Measurements from ENCODE around the gene PRADC1. TPM values are rescaled to one million over a fixed set of nuclear protein-coding genes. Genes with fewer than 3 reads are reported as not detected.

The PRADC1 gene
- total and polyA plus RNA-seq, 8 donors, result 8.5 to 23.3 (median 14.5) TPM

GRCh38 chr2:73269686-73270465 lies 36.8 kb upstream of the PRADC1 start:
- DNase-seq (no peak), ATAC-seq (no peak)
- Histone ChIP-seq H3K4me1 (peaks cover 0 to 5% of the 10 kb centered on the region in 2 donors), H3K27ac (no peak overlapping the region), H3K27me3 (peaks cover 20 to 60% of the 10 kb centered on the region in 2 donors), H3K36me3 (no peaks in the 10 kb centered on the region), H3K9me3 (no peaks in the 10 kb centered on the region), H3K4me3 (no peak overlapping the region)
- intact Hi-C loops (cut with DNase I), result no loop called here
- no peak for TF ChIP-seq CTCF (IDR thresholded peaks at IDR 0.05)

- DNase-seq (peak in 2 of 4 donors; percentile 21 to 83), ATAC-seq (peak; percentile 65)
- no peaks in the 10 kb centered on the region for H3K9me3 ChIP-seq
- H3K36me3 ChIP-seq, result no peaks in the 10 kb centered on the region
- H3K4me3 ChIP-seq, result peak overlapping the region in 1 of 2 donors; percentile 11
- peaks cover 0 to 5% of the 10 kb centered on the region in 2 donors for H3K4me1 ChIP-seq
- intact Hi-C loops (cut with DNase I), result no loop called here
- no peak overlapping the region for H3K27ac ChIP-seq
- TF ChIP-seq CTCF (IDR thresholded peaks at IDR 0.05), result no peak
- H3K27me3 ChIP-seq, result peaks cover 20 to 60% of the 10 kb centered on the region in 2 donors
Measured at GRCh38 chr2:73268830-73269685, 36.0 kb upstream of the PRADC1 start.

- intact Hi-C loops (cut with DNase I), result no loop called here
- DNase-seq (peak in 1 of 4 donors; percentile 50), ATAC-seq (no peak)
- no peak overlapping the region for H3K4me3 ChIP-seq
- peaks cover 0 to 5% of the 10 kb centered on the region in 2 donors for H3K4me1 ChIP-seq
- H3K27ac ChIP-seq, result no peak overlapping the region
- no peak for TF ChIP-seq CTCF (IDR thresholded peaks at IDR 0.05)
- H3K9me3 ChIP-seq, result no peaks in the 10 kb centered on the region
- H3K27me3 ChIP-seq, result peaks cover 20 to 60% of the 10 kb centered on the region in 2 donors
- H3K36me3 ChIP-seq, result no peaks in the 10 kb centered on the region
Measured at GRCh38 chr2:73268366-73268829, 35.4 kb upstream of the PRADC1 start.

GRCh38 chr2:73267008-73267407 lies 34.0 kb upstream of the PRADC1 start:
- no peak for ATAC-seq

More at GRCh38 chr2:73267008-73267407, 34.0 kb upstream of the PRADC1 start:
- Histone ChIP-seq H3K36me3 (no peaks in the 10 kb centered on the region), H3K27me3 (peaks cover 20 to 60% of the 10 kb centered on the region in 2 donors), H3K4me1 (peaks cover 0 to 5% of the 10 kb centered on the region in 2 donors), H3K27ac (no peak overlapping the region), H3K4me3 (no peak overlapping the region), H3K9me3 (no peaks in the 10 kb centered on the region)
- no peak for TF ChIP-seq CTCF (IDR thresholded peaks at IDR 0.05)
- intact Hi-C loops (cut with DNase I), result no loop called here
- no peak for DNase-seq
